Prostate gland (tissue), 2 donors: ENCODE data around the gene KARS1. TPM values are rescaled to one million over a fixed set of nuclear protein-coding genes. Genes with fewer than 3 reads are reported as not detected.

ENCODE experiments used
- DNase-seq: peaks from one replicate; pipeline ENCODE4 v3.0.0-alpha.2; 2019; ENCODE audit warnings: low spot score
- H3K27ac ChIP-seq, 2 donors: fragments of 200-600 bp; sonication (generic); 2 replicates each; pipeline ENCODE4 v1.5.1; 2017 to 2019
- H3K27me3 ChIP-seq: fragments of 200-600 bp; sonication (generic); replicated peaks from 2 replicates; pipeline ENCODE4 v1.5.1; 2019; ENCODE audit not compliant: insufficient read depth
- H3K36me3 ChIP-seq, 2 donors: fragments of 200-600 bp; sonication (generic); 1 replicate in 1 of 2; 2 replicates in 1 of 2; pipeline versions ENCODE4 v1.5.1 to v1.8.1; 2017 to 2019
- H3K4me1 ChIP-seq: fragments of 200-600 bp; sonication (generic); replicated peaks from 2 replicates; pipeline ENCODE4 v1.5.1; 2019
- H3K4me3 ChIP-seq, 2 donors: fragments of 200-600 bp; sonication (generic); 2 replicates each; pipeline ENCODE4 v1.5.1; 2017 to 2019
- H3K9me3 ChIP-seq: fragments of 200-600 bp; sonication (generic); 2 replicates; pipeline ENCODE4 v1.5.1; 2017
- CTCF ChIP-seq, 4 experiments: fragments of 200-600 bp in 2 of 4; fragments of 450-650 bp in 2 of 4; sonication (generic) in 2 of 4; IDR thresholded peaks; 1 replicate in 3 of 4; 2 replicates in 1 of 4; pipeline ENCODE4 v1.5.1; 2016 to 2019; ENCODE audit warnings: antibody characterized with exemption in 4 of 4, mild to moderate bottlenecking in 2 of 4, moderate library complexity in 2 of 4
- POLR2A ChIP-seq: fragments of 450-650 bp; IDR thresholded peaks from one replicate; pipeline ENCODE4 v1.6.1; 2016; ENCODE audit warnings: antibody characterized with exemption, mild to moderate bottlenecking
- POLR2AphosphoS5 ChIP-seq: sonication (generic); formaldehyde crosslinking; IDR thresholded peaks from one replicate; pipeline ENCODE4 v1.6.1; 2017; ENCODE audit warnings: antibody characterized with exemption
- WGBS: methylation state at CpG from one replicate; pipeline ENCODE4 v1.1.5; 2018; 5-methylcytosine and 5-hydroxymethylcytosine counted together
- intact Hi-C: fragments of 100-400 bp; cut with DNase I; formaldehyde crosslinking; loops from one replicate; pipeline ENCODE4 v1.14.2; 2022
- total RNA-seq, 2 donors: library from RNA; depleted of rRNA; stranded (reverse); fragments of >200 nt; gene quantifications; one replicate each; pipeline ENCODE4 v1.1.0, GENCODE V29; 2016

KARS1 gene
- total RNA-seq, 2 donors from 2014 or later, result 89.4 to 145 TPM

DNA sequence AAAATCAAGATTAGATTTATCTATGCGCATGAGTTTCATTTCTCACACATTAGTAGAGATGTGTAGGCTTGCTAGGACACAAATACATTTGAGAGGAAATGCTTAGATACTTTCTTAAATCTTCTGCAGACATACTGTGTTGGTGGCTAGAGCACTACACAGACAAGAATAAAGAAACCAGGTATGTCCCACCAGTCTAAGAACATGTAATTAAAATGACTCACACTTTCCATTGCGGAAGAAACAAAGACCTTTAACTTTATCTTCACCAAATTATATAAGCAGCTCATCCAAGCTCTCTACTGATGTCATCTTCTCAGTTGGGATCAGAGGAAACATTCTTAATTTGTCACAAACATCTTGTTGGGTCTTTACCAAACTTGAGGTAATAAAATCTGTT lies 68.7 kb downstream of the KARS1 start:
- Histone ChIP-seq H3K27ac (no peak overlapping the region), H3K9me3 (no peaks in the 10 kb centered on the region), H3K27me3 (no peaks in the 10 kb centered on the region), H3K4me3 (no peak overlapping the region), H3K4me1 (no peaks in the 10 kb centered on the region), H3K36me3 (no peaks in the 10 kb centered on the region)
- WGBS, result 91% methylated on average over 2 of the region's 2 CpGs
- intact Hi-C loops, result no loop called here
- DNase-seq, result no peak
- TF ChIP-seq POLR2A (no peak), POLR2AphosphoS5 (no peak), CTCF (IDR thresholded peaks at IDR 0.05) (no peak)

- no peak for DNase-seq
- Histone ChIP-seq H3K36me3 (no peaks in the 10 kb centered on the region), H3K27ac (no peak overlapping the region), H3K4me1 (no peaks in the 10 kb centered on the region), H3K9me3 (no peaks in the 10 kb centered on the region), H3K27me3 (no peaks in the 10 kb centered on the region), H3K4me3 (no peak overlapping the region)
- intact Hi-C loops, result no loop called here
- 92% methylated on average over 7 of the region's 7 CpGs for WGBS
- no peak for TF ChIP-seq POLR2A
- TF ChIP-seq CTCF (IDR thresholded peaks at IDR 0.05), result no peak
- TF ChIP-seq POLR2AphosphoS5, result no peak
Observed at GRCh38 chr16:75578212-75578611, 69.3 kb downstream of the KARS1 start.

Other genes starting within 250 kb of the KARS1 start
- 100 to 1,000 TPM in 1 of 2 donors, 10 to 100 TPM in 1; 67.9 to 101 TPM for gene CFDP1, start 214.2 kb downstream of the KARS1 start, total RNA-seq
- gene TMEM170A, start 183.0 kb downstream of the KARS1 start, total RNA-seq, result 10 to 100 TPM; 21.5 to 35.9 TPM
- 1 to 10 TPM in 1 of 2 donors, under 1 TPM in 1; 0.23 to 9.5 TPM for gene CHST6, start 152.2 kb downstream of the KARS1 start, total RNA-seq
- under 1 TPM in 1 of 2 donors, not detected in 1; 0.23 TPM for gene CHST5, start 111.6 kb downstream of the KARS1 start, total RNA-seq
- 10 to 100 TPM in 1 of 2 donors, 1 to 10 TPM in 1; 7.7 to 17.2 TPM for gene TMEM231, start 91.4 kb downstream of the KARS1 start, total RNA-seq
- 100 to 1,000 TPM; 107 to 169 TPM for gene GABARAPL2, start 81.3 kb downstream of the KARS1 start, total RNA-seq
- 10 to 100 TPM; 49.1 to 66.0 TPM for gene ADAT1, start 24.4 kb downstream of the KARS1 start, total RNA-seq
- gene TERF2IP, start 108 bp upstream of the KARS1 start, total RNA-seq, result 100 to 1,000 TPM in 1 of 2 donors, 10 to 100 TPM in 1; 89.7 to 116 TPM
- gene CPHXL2, start 29.3 kb upstream of the KARS1 start, total RNA-seq, result not detected
- gene DUXB, start 53.8 kb upstream of the KARS1 start, total RNA-seq, result not detected
- gene CPHXL, start 78.8 kb upstream of the KARS1 start, total RNA-seq, result not detected